SU-DHL-6 (cell line): ENCODE data around the gene GALR3.

Experiments used
- CTCF ChIP-seq: fragments of 200-600 bp; sonication (generic); IDR thresholded peaks from one replicate; pipeline ENCODE4 v1.5.1; 2017; ENCODE audit warnings: antibody characterized with exemption, mild to moderate bottlenecking, low read length, moderate library complexity; ENCODE audit not compliant: insufficient read depth, poor library complexity, severe bottlenecking
- EZH2phosphoT487 ChIP-seq: fragments of 200-600 bp; sonication (generic), shearing (Covaris generic); conservative IDR thresholded peaks from 2 replicates; pipeline ENCODE4 v1.6.1; 2018; ENCODE audit warnings: mild to moderate bottlenecking, antibody characterized with exemption, low read length, moderate library complexity, mixed read lengths

GRCh38 chr22:37827056-37827455 is 3.9 kb downstream of the GALR3 start:
- TF ChIP-seq CTCF (no peak), EZH2phosphoT487 (no peak)
